ENCODE results near the gene PSMC1.

DNA sequence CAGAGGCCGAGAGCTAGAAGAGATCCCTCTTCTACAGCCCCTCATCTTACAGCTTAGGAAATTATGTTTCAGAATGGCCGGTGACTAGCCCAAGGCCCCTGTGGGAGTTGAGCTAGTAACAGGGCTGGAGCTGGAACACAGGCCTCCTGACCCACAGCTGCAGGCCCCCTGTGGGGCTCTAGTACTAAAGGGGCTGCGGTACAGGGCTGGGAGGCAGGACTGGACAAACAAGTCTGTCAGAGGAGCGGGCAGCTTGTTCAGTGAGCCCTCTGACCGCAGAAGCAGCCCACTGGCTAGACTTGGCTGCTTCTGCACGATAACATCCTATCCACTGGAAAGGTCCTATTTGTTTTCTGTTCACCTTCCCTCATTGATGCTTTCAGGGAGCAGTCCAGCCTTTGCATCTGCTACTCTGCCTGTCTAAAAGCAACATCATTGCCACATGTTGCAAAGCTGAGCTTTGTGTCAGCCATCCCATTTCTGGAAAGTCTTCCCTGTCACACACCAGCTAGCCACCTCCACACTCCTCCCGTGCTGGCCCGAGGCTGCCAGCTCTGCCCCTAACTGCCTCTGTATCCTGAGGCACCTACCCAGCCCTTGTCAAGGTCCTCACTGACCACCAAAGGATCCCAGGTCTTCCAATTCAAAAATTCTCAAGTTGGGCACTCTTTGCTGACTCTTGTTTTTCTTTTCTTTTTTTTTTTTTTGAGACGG, 10.2 kb downstream of the PSMC1 start:
- TF ChIP-seq CTCF (IDR thresholded peaks at IDR 0.05) = no peak
- no peak for TF ChIP-seq POLR2A (IDR thresholded peaks at IDR 0.05)
- no peak for TF ChIP-seq POLR2AphosphoS5 (IDR thresholded peaks at IDR 0.05)
